Testis (tissue), 3 donors: ENCODE results near the gene ATP5F1A. TPM values are rescaled to one million over a fixed set of nuclear protein-coding genes. Genes with fewer than 3 reads are reported as not detected.
"Not testable (repeated sequence)": the region's sequence is repeated elsewhere in the genome, so short reads cannot be mapped to it uniquely, and the experiment has no call there.

ENCODE experiments used
- DNase-seq: peaks from one replicate; pipeline ENCODE4 v3.0.0-alpha.2; 2019
- H3K27ac ChIP-seq, 2 donors: fragments of 200-600 bp; sonication (generic); one replicate each; pipeline ENCODE4 v1.5.1; 2019
- H3K27me3 ChIP-seq: fragments of 200-600 bp; sonication (generic); one replicate; pipeline ENCODE4 v1.5.1; 2019
- H3K36me3 ChIP-seq: fragments of 200-600 bp; sonication (generic); one replicate; pipeline ENCODE4 v1.5.1; 2017; ENCODE audit warnings: low read depth; ENCODE audit errors: missing control alignments
- H3K4me1 ChIP-seq: fragments of 200-600 bp; sonication (generic); one replicate; pipeline ENCODE4 v1.5.1; 2019
- H3K4me3 ChIP-seq, 2 donors: fragments of 200-600 bp; sonication (generic); one replicate each; pipeline ENCODE4 v1.5.1; 2017 to 2019
- H3K9me3 ChIP-seq: fragments of 200-600 bp; sonication (generic); one replicate; pipeline ENCODE4 v1.5.1; 2017
- CTCF ChIP-seq, 3 experiments: fragments of 450-650 bp in 2 of 3; fragments of 200-600 bp in 1 of 3; sonication (generic) in 1 of 3; IDR thresholded peaks; one replicate each; pipeline ENCODE4 v1.5.1; 2016 to 2019; ENCODE audit warnings: antibody characterized with exemption in 3 of 3, mild to moderate bottlenecking in 2 of 3, moderate library complexity in 1 of 3
- POLR2A ChIP-seq: fragments of 450-650 bp; IDR thresholded peaks from one replicate; pipeline ENCODE4 v1.6.1; 2017; ENCODE audit warnings: antibody characterized with exemption, mild to moderate bottlenecking, moderate library complexity
- WGBS, 2 donors: methylation state at CpG; one replicate each; pipeline ENCODE4 v1.1.5; 2018; 5-methylcytosine and 5-hydroxymethylcytosine counted together
- intact Hi-C: fragments of 100-400 bp; cut with DNase I; formaldehyde crosslinking; loops from one replicate; pipeline ENCODE4 v1.15.1; 2023; ENCODE audit warnings: low total_unique reads
- polyA plus RNA-seq: library from polyadenylated mRNA; stranded (reverse); fragments of 350-450 nt; fragmentation: Illumina TruSeq; extraction: RNeasy Lipid Tissue Mini Kit (QIAGEN cat#74804); gene quantifications from one replicate; pipeline ENCODE4 v1.2.3, GENCODE V29; 2014; ENCODE audit warnings: low read depth, low replicate concordance; ENCODE audit not compliant: insufficient read depth
- total RNA-seq, 2 donors: library from RNA; depleted of rRNA; stranded (reverse); fragments of >200 nt; gene quantifications; one replicate each; pipeline ENCODE4 v1.2.3, GENCODE V29; 2016

Gene ATP5F1A
- total and polyA plus RNA-seq, 3 donors from 2014 or later: 430 to 592 (median 479) TPM

GRCh38 chr18:46133534-46133933 lies 35.4 kb upstream of the ATP5F1A start:
- H3K27ac ChIP-seq: no peak overlapping the region
- peaks cover 3% of the 10 kb centered on the region for H3K4me1 ChIP-seq
- intact Hi-C loops: no loop called here
- no peaks in the 10 kb centered on the region for H3K27me3 ChIP-seq
- H3K36me3 ChIP-seq: no peaks in the 10 kb centered on the region
- H3K4me3 ChIP-seq: no peak overlapping the region
- no peak for DNase-seq
- 47 to 58% methylated on average over 3 of the region's 3 CpGs for WGBS, 2 donors
- H3K9me3 ChIP-seq: no peaks in the 10 kb centered on the region
- TF ChIP-seq POLR2A (no peak), CTCF (IDR thresholded peaks at IDR 0.05) (no peak)

DNA sequence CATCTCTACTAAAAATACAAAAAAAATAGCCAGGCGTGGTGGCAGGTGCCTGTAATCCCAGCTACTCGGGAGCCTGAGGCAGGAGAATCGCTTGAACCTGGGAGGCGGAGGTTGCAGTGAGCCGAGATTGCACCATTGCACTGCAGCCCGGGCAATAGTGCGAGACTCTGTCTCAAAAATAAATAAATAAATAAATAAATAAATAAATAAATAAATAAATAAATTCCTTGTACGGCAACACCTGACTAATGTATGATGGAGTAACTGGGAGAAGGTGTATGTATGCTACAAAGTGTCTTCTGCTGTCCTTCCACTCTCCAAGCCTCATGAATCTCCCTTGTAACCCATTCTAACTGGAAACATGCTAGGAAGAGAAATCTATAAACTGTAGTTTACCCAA lies 32.5 kb upstream of the ATP5F1A start:
- H3K27ac ChIP-seq, H3K36me3 ChIP-seq, H3K4me1 ChIP-seq, DNase-seq, H3K9me3 ChIP-seq, H3K27me3 ChIP-seq, intact Hi-C loops, H3K4me3 ChIP-seq: not testable (repeated sequence)
- 93 to 96% methylated on average over 8 of the region's 8 CpGs for WGBS, 2 donors

DNA sequence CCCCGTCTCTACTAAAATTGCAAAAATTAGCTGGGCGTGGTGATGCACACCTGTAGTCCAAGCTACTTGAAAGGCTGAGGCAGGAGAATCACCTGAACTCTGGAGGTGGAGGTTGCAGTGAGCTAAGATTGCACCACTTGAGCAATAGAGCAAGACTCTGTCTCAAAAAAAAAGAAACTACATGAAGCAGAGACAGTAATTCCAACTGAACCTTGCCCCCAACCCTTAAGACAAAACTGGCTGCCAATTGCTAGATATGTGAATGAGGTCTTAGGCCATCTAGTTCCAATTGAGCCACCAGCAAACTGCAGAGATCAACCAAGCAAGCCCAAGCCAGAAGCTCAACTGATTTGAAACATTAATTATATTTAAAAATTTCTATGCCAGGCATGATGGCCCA lies 32.0 kb upstream of the ATP5F1A start:
- DNase-seq: no peak
- no peak for TF ChIP-seq POLR2A
- no peak for TF ChIP-seq CTCF (IDR thresholded peaks at IDR 0.05)
- intact Hi-C loops: no loop called here

GRCh38 chr18:46126625-46127024 lies 28.5 kb upstream of the ATP5F1A start:
- 88 to 98% methylated on average over 4 of the region's 4 CpGs for WGBS, 2 donors
- intact Hi-C loops, DNase-seq, H3K27ac ChIP-seq, H3K27me3 ChIP-seq, H3K36me3 ChIP-seq, H3K9me3 ChIP-seq, H3K4me3 ChIP-seq, H3K4me1 ChIP-seq: not testable (repeated sequence)

More for the DNA sequence above, 32.0 kb upstream of the ATP5F1A start:
- Histone ChIP-seq H3K27me3 (no peaks in the 10 kb centered on the region), H3K36me3 (peaks cover 6% of the 10 kb centered on the region), H3K4me3 (no peak overlapping the region), H3K9me3 (no peaks in the 10 kb centered on the region), H3K4me1 (peaks cover 3% of the 10 kb centered on the region), H3K27ac (no peak overlapping the region)
- 94 to 100% methylated on average over 2 of the region's 2 CpGs for WGBS, 2 donors

- H3K27me3 ChIP-seq: no peaks in the 10 kb centered on the region
- no peak for TF ChIP-seq POLR2A
- no peak for TF ChIP-seq CTCF (IDR thresholded peaks at IDR 0.05)
- no peak overlapping the region for H3K4me3 ChIP-seq
- H3K27ac ChIP-seq: no peak overlapping the region
- DNase-seq: no peak
- H3K36me3 ChIP-seq: no peaks in the 10 kb centered on the region
- intact Hi-C loops: no loop called here
- no peaks in the 10 kb centered on the region for H3K4me1 ChIP-seq
- WGBS, 2 donors: 81 to 87% methylated on average over 1 of the region's 1 CpG
- H3K9me3 ChIP-seq: no peaks in the 10 kb centered on the region
These were observed 15.7 kb upstream of the ATP5F1A start for GRCh38 chr18:46113751-46114150.

DNA sequence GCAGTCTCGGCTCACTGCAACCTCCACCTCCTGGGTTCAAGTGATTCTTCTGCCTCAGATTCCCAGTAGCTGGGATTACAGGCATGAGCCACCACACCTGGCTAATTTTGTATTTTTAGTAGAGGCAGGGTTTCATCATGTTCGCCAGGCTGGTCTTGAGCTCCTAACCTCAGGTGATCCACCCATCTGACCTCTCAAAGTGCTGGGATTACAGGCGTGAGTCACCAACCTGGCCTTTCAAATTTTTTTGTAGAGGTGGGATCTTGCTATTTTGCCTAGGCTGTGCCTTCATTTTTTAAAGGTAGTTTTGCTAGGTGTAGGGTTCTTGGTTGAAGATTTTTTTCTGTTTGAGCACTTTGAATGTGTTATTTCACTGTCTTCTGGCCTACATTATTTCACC lies 12.3 kb upstream of the ATP5F1A start:
- no peak overlapping the region for H3K4me3 ChIP-seq
- WGBS, 2 donors: 97 to 98% methylated on average over 3 of the region's 3 CpGs
- intact Hi-C loops: no loop called here
- TF ChIP-seq CTCF (IDR thresholded peaks at IDR 0.05): no peak
- no peak for TF ChIP-seq POLR2A
- H3K9me3 ChIP-seq: no peaks in the 10 kb centered on the region
- no peaks in the 10 kb centered on the region for H3K36me3 ChIP-seq
- no peak for DNase-seq
- H3K4me1 ChIP-seq: no peaks in the 10 kb centered on the region
- no peaks in the 10 kb centered on the region for H3K27me3 ChIP-seq
- no peak overlapping the region for H3K27ac ChIP-seq
